Stimulated activated CD8-positive, alpha-beta memory T cell treated with anti-CD3 and anti-CD28 coated beads, Interleukin-2, amount 100 ng/mL, for 48 hours (primary cell): ENCODE measurements around the gene SLC6A3.

Source experiments
- DNase-seq, 2 donors: peaks; one replicate each; pipeline ENCODE4 v3.0.0-alpha.2; 2020; ENCODE audit warnings: low read depth in 2 of 2

The SLC6A3 gene

DNA sequence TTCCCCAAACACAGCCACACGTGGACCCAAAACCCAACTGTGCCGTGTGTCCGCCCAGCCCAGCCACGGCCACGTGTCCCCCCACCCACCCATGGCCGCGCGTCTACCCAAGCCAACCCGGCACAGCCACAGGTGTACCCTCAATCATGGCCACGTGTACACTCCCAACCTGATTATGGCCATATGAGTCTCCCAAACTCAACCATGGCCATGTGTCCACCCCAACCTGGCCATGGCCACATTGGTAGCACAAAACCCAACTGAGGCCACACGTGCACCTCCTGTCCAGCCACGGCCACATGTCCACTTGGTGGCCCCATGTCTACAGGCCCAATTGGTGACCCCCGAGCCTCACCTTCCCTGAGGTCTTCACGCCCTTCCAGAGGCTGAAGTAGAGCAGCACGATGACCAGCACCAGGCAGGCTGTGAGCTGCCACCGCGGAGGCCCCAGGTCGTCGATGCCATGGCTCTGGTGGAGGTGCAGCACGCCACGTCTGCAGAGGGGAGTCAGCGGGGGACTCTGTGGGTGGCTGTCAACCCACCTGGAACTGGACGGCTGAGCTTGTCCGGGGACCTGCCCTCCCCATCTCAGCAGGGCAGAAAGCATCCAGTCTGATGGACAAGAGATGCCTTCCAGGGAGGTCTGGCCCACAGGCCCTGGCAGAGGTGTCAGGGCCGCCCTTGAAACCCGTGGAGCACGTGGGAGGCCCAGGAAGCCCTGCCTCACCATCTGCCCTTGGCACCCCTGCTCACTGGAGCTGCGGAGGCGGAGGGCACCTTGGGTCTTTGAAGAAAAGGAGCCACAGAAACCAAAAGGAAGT lies 23.5 kb downstream of the SLC6A3 start:
- DNase-seq = no peak

DNA sequence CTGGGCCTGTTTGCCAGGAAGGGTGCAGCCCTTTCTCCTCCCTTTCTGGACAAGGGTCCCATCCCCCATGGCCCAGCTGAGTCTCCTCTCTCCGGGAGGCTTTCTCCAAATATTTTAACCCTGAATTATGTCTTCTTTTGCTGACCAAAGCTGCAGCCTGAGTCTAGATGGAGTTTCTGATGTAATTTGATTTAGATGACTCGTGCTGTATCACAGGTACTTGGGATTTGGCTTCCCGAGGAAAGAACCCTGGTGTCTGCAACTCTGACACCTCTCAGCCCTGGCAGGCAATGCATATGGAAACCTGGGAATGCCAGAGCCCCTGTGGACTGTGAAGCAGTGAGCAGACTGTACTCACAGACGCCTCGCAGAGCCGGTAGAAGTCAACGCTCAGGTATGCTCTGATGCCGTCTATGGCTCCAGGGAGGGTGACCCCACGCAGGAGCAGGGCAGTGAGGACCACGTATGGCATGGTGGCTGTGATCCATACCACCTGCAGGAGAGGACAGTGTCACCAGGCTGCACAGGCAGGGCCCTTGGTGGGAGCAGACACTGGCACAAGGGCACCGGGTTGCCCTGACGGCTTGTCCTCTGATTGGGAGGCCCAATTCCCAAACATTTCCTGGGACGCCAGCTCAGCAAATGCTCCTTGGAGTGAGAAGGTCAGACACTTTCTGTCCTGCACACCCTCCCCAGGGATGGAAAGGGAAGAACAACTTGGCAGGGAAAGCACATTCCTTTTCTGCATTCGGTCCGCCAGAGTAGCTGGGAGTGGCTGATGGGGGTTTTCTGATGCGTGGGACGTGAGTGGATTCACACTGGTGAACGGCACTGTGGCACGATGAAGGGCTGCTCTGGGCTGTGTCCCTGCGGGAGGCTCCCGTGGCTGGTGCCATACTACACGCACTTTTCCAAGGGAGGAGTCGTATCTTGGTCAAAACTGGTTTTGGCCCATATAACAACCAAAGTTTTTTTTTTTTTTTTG lies 24.7 kb downstream of the SLC6A3 start:
- DNase-seq = no peak

DNA sequence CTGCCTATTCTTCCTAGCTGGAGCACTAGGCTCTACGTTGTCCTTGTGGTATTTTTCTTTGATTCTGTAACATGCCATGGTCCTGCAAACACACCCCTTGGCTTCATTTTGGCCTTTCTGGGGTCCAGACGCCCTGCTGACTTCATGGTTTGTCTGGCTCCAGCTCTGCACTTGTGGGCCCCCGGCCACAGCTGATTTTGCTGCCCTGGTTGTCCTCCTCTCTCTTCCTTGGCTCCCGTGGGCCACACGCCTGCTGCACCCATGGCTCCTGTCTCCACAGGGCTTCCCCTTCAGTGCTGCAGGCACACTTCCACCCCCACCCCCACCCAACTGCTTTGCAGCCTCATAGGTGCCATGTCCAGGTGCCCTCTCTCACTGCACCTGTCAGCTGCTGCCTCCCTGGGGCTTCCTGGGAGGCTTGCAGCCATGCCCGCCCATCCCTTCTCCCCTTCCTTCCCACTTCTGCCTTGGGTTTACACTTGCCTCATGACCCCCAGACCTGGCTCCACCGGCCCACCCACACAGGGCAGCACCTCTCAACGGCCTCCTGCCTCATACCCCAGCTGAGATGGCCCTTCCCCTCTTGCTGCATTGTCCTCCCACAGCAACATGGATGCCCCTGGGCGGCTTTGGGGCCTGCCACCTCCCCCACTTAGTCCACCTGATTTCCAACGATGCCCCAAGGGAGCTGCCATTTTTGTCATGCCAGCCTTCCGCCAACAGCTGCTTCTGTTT lies 25.6 kb downstream of the SLC6A3 start:
- no peak for DNase-seq

DNA sequence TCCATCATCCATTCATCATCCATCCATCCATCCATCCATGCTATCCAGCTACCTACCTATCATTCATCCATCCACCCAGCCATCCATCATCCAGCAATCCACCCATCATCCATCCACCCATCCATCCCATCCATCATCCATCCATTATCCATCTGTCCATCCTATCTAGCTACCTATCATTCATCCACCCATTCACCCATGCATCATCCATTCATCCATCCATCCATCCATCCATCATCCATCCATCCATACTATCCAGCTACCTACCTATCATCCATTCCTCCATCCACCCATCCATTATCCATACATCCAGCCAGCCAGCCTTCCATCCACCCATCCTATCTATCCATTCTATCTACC lies 26.3 kb downstream of the SLC6A3 start:
- no peak for DNase-seq

DNA sequence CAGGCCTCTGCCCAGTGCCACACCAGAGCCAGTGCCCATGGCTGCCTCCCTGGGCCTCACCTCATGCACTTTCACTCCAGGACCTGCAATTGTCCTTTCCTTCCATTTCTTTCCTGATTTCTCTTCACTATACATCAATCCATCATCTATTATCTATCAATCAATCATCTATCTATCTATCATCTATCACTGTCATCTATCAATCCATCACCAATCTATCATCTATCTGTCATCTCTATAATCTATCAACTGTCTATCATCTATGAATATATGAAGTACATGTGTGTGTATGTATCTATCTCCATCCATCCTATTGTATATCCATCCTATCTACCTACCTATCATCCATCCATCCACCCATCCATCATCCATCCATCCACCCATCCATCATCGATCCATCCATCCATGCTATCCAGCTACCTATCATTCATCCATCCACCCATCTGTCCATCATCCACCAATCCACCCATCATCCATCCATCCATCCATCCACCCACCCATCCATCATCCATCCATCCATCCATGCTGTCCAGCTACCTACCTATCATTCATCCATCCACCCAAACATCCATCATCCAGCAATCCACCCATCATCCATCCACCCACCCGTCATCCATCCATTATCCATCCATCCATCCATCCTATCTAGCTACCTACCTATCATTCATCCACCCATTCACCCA lies 26.9 kb downstream of the SLC6A3 start:
- no peak for DNase-seq

DNA sequence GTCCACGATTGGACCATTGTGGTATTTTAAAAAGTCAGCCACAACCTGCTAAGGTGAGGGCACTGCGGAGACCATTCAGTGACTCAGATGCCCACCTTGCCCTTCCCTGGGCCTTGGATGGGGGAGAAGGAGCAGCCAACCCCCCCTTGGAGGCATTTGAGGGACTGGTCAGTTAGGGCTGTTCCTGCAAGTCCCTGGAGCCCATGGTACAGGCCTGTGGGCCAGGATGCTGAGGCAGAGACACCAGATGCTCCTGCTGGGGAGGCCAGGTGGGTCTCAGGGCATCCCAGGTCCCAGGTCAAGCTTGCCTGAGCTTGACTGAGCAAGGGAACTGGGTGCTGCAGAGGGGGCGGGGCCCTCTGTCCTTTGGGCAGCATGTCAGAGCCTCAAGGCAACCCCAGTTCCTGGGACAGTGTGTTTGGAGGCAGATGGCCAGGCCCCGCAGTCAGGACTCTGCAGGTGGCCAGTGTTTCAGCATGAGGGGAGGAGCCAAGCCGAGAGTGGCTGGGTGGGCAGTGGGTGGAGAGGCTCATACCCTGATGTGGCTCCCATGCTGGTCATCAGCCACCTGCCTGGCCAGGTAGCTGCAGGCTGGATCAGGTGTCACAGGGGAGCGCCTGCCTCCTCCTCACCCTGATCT lies 27.5 kb downstream of the SLC6A3 start:
- no peak for DNase-seq

DNA sequence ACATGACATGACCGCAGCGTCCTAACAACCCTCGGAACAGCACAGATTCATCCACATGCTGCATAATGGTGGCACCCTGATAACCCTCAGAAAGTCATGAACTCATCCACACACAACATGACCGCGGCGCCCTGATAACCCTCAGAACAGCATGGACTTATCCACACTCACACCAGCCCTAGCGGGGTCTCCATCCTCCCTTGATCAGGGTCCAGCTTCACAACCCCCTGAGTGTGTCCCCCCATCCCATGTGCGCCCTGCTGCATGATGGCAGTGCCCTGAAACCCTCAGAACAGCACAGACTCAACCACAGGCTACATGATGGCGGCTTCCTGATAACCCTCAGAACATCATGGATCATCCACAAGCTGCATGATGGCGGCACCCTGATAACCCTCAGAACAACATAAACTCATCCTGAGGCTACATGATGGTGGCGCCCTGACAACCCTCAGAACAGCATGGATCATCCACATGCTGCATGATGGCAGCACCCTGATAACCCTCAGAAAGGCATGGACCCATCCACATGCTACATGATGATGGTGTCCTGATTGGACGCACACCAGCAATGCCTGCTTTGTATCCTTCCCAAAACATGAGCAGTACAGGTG lies 28.3 kb downstream of the SLC6A3 start:
- no peak for DNase-seq

DNA sequence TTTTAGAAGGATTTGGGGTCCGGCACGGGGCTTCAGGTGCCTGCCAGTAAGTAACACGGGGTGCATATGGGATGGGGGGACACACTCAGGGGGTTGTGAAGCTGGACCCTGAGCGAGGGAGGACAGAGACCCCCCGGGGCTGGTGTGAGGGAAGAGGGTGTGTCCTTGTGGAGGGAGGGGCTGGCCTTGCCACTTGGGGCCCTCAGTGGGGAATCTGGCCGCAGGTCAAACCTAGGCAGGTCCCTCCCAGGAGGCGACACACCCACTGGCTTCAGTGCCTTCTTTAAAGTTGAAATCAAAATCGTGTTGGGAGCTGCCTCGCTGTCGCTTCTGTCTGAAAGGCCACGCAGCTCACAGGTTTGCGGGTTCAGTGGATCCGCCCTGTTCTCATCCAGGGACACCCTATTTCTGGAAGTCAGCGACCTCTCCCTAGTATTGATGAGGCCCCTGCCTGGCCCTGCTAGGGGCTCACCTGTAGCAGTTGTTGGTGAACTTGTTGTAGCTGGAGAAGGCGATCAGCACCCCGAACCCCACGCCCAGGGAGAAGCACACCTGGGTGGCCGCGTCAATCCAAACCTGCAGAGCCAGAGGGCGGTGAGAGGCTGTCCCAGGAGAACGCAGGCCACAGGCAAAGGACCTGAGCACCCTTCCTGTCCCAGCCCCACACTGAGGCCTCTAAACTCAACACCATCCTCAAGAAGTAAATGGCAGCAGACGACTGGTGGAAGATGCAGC lies 29.4 kb downstream of the SLC6A3 start:
- DNase-seq = no peak

DNA sequence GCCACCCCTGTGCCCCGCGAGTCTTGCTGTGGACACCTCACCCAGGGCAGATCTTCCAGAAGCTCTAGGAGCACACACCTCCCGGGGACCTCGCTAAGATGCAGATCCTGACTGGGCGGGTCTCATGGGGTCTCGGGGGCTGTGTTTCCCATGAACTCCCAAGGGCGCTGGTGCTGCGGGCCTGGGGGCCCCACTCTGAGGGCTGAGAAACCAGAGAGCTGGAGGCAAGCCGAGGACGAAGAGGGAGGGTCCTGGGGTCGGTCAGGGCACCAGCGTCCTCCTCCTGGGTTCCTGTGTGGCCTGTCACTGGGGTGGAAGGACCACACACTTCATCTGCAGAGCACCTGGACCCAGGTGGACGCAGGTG lies 30.2 kb downstream of the SLC6A3 start:
- DNase-seq = no peak

DNA sequence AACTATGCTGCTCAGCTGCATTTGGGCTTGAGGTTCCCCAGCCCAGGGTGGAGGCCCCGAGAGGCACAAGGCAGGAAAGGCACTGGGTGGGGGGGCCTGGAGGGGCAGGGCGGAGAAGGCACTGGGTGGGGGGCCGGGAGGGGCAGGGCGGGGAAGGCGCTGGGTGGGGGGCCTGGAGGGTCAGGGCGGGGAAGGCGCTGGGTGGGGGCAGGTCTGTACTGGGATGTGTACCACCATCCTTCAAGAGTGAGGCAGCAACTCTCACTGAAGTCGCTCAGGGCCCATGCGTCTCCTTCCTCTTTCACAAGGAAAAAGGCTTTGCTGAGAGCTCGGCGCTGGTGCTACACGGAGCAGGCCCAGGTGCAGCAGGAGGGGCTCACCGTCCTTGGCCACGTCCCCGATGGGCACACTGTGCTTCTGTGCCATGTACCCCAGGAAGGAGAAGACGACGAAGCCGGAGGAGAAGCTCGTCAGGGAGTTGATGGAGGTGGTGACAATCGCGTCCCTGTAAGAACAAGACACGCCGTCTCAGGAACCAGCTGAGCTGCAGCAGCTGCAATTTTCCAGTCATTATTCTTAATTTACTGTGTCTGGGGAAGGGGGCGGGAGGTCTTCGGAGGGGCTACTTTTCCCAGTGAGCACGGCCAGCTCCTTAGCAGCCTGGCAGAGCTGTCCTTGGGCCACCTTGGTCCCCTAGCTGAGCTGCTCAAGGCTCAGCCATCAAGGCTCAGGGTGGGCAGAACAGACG lies 30.8 kb downstream of the SLC6A3 start:
- no peak for DNase-seq

DNA sequence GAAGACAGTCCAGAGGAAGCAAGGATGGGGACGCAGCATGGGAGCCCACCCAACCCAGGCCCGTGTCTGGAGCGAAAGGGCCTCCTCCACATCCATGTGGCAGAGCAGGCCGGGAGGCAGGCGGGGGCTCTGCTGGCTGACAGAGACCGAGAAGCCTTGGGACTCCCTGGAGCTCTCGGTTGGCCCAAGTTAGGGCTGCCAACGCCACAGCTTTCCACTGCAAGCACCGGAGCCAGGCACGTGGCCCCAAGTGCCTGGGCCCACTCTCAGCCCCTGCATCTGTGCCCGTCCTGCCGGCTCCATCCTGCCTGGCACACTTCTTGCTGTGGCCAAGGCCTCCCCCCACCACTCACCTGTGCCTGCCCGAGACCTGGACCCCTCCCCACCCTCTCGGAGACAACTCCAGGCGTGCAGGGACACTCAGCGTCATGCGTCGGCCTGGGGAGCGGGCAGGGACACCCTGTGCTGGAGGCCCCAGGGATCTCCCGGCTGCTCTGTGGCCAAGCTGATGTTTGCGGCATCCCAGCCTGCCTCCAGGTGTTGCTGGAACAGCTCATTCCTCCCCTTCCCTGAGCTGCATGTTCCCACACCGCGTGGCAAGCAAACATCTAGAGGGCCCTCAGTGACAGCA lies 31.5 kb downstream of the SLC6A3 start:
- no peak for DNase-seq

DNA sequence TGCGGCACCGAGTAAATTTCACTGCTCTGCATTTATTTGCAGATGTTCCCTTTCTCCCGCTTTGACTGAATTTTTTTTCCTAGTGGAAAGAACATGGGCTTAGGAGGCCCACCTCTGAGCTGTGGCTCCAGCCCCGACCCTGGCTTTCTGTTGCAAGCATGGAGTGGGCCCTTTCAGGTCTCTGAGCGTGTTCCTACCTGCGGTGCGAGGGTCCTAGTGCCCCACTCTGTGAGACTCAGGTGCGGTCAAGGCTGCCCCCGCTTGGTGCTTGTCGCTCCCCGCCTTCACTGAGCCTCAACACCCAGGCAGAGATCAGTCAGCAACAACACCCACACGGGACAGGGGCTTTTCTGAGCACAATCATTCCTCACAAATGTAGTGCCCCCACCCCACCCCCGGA lies 32.0 kb downstream of the SLC6A3 start:
- no peak for DNase-seq

DNA sequence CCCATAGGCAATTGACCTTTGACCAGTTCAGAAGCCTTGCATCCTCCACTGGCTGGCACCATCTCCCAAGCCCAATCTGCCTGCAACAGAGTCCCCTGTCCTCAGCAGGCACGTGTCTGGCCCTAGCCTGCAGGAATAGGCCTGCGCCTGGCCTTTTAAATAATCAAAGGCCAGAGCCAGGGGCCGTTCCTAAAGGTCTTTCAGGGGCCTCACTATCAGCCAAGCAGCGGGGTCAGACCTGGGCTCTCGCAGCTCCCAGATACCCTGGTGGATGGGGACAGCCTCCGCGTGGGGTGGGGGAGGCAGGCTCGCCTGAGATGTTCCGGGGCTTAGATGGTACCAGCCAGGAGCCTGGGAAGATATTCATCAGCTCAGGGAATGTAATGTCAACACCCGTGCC lies 32.6 kb downstream of the SLC6A3 start:
- no peak for DNase-seq

DNA sequence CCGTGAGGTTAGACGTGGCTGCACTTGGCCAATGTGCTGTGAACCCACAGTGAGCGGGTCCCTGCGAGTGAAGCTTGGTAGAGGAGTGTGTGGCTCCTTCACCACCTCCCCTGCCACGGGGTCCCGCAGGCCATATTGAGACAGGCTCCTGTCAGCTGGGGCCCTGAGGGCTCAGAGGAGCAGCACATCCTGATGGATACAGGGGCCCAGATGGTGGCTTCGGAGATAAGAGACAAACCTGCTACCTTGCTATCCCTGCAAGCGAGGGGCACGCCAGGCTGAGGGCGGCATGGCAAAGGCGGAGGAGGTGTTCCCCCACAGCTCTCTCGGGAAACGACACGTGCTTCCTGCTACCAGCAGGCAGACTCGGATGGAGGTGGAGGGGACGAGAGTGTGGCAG lies 33.1 kb downstream of the SLC6A3 start:
- DNase-seq = no peak

DNA sequence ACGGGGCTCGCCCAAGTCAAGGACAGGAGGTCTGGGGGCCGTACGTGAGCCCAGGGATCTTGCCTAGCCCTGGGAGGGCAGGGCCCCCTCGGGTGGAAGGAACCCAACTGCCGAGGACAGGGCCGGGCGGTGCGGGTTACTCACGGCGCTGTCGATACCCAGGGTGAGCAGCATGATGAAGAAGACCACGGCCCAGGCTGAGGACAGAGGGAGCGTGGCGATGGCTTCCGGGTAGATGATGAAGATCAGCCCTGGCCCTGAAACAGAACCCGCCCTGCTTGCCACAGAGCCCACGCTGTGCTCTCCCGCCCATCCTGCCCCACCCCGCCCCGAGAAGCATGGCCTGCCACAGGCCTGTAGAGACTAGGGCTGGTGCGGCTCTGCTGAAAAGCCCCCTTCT lies 34.1 kb downstream of the SLC6A3 start:
- no peak for DNase-seq

DNA sequence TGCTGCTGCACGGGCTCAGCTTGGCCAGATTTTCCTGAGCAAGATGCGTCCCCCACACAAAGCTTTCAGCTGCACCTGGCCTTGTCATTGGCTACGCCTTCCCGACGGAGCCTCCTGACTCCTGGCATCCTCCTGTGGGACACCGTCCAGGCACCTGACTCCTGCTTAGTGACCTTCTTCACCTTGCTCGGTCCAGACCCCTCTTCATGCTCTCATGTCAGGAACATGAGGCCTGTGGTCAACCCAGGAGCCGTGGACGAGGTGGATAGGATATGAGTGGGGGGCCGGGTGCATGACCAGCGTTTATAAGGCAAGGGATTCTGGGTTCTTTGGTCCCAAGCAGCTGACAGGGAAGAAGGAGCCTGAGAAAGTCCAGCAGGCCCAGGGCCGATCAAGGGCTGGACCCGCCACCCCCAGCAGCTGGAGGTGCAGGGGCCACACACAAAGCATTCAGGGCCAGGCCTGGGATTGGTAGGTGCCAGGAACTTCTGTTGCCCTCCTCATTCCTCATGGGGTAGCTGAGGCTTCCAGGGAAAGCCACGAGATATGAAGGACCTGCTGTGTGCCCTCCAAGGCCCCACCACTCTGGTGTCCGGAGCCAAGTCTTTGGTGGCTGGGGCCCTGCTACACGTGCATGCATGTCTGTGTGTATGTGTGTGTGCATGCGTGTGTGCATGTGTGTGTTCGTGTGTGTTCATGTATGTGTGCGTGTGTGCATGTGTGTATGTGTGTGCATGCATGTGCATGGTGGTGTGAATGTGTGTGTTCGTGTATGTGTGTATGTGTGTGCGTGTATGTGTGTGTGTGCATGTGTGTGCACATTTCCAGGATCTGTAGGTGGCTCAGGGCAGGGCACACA lies 34.9 kb downstream of the SLC6A3 start:
- no peak for DNase-seq

DNA sequence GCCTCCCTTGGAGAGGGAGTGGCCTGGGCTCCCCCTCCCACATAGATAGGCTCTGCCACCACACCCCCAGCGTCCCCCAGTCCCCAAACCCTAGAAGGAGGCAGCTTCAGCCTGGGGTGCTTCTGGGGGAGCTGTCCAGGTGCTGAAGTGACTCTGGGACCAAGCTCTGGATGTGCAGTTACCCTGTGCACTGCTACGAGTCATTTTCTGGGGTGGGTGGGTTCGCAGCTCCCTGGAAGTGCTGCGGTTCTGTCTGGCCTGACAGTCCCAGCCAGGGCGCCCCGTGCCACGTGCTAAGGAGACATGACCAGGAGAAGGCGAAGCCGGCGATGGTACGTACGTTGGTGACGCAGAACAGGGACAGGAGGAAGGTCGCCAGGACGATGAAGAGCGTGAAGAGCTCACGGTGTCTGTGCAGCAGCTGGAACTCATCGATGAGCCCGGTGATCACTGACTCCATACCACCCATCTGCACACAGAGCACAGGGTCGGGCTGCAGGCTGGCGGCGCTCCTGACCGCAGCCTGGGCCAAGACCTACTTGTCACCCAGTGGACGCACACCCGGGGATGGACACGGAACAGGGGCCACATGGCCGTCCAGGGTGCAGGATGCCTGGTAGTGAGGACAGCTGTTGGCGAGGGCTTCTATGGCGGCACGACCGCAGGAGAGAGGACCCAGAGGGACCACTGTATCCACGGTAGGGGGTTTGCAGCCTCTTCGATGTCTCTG lies 35.7 kb downstream of the SLC6A3 start:
- DNase-seq = no peak
